Measurements from ENCODE around the gene CST5.
"Not testable (repeated sequence)": the region's sequence is repeated elsewhere in the genome, so short reads cannot be mapped to it uniquely, and the experiment has no call there.

The CST5 gene

GRCh38 chr20:23879328-23879798 is at the start of gene CST5:
Gene CST5 (minus strand): TSS chr20:23879748. CDS start chr20:23879676, 72 bp downstream.
- DNase-seq: no peak

GRCh38 chr20:23928788-23929187 is 49.2 kb upstream of the CST5 start:
- DNase-seq: peak; percentile 46

DNA sequence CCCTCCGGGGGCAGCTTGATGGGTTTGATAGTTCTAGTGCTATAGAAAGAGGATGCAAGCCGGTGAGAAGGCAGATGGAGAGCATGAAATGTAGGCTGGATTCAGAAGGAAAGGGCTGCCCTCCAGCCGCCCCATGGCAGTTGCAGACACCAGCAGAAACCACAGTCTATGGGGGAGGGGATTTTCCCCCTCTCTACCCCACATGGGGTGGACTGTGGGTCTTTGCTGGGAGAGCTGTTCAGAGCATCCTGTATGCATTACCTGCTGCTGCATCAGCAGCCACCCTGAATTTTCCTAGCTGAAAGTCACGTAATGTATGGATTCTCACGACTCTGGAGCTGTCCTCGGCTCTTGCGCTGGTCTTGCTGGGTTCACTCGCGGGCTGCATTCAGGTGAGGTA is 48.8 kb upstream of the CST5 start:
- DNase-seq: no peak

- DNase-seq: no peak
Measured at GRCh38 chr20:23926944-23927872, 47.7 kb upstream of the CST5 start.

DNA sequence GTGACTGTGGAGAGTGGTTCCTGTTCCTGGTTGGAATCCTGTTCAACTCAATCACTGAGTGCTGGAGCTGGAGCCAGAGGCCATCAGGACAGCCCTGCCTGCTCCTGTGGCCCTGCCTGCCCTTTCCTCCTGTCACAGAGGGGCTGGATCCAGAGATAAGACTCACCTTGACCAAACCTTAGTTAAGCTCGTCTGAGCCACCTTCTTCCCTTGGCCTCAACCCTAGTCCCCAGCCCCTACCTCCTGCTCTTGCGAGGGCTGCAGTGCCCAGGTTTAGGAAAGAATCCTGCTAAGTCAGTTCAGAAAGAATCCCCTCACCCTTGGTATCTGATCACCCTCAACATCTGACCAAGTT is 47.0 kb upstream of the CST5 start:
- DNase-seq: no peak

DNA sequence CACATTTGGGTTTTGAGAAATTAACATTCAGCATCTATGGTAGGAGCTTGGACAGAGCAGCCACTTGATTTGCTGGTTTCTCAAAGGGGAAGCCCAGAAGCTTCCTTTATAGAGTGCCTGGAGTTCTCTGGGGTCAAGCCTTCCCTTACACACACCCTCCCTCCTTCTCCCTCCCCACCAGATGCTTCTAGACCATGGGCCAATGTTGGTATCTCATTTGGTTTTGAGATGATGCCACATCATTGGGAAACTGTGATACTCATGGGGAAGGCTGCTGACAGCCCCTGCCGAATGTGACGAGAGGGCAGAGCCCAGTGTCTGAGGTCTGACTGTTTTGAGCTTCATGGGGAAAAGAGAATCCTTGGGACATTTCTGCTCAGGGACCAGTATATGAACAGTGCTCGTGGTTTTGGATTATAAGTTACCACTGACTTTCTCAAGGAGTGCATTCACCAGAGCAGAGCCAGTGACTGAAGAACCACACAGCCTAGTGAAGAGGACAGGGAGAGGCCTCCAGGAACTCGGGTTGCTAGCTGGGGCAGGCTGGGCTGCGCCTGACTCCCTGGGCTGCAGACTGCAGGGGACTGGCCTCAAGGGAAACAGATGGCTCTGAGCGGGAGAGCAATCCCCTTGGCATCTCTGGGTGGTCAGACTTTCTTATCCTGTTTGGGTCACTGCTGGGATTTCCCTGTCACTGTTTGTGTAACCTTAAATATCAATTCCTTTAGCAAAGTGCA is 46.4 kb upstream of the CST5 start:
- no peak for DNase-seq

DNA sequence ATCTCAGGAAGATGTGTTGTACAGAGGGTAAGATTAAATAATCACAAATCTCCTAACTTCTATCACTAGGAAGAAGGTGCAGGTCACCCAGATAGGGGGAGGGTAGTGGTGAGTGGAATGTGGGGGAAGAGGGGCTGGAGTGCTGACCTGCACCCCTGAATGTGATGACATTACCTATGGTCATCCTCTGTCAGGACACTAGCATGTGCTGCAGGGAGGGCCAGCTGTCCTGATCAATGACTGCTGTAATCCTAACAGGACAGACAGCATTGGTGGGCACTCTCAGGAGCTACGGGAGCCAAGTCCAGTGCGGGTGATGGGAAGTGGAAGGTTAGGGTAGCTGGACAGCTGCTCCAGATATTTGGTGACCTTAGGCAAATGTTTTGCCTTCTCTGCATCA is 45.2 kb upstream of the CST5 start:
- DNase-seq: no peak

GRCh38 chr20:23923891-23924435 is 44.4 kb upstream of the CST5 start:
- no peak for DNase-seq

DNA sequence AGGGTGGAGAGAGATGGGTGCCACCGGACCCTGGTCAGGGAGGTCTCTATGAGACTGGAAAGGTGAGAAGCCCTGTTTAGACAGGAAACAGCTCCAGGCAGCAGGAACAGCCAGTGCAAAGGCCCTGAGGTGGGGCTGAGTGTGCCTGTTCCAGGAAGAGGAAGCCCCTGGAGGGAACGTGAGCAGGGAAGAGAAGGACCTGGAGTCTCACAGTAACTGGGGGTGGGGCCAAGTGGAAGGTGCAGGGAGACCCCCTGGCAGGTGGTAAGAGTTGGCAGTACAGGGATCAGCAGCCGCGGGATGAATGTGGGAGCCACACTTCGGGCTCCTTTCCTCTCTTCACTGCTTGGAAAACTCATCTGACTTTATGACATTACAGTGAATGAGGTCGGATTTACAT is 43.8 kb upstream of the CST5 start:
- DNase-seq: no peak

- no peak for DNase-seq
Measured at GRCh38 chr20:23920408-23921325, 41.1 kb upstream of the CST5 start.

DNA sequence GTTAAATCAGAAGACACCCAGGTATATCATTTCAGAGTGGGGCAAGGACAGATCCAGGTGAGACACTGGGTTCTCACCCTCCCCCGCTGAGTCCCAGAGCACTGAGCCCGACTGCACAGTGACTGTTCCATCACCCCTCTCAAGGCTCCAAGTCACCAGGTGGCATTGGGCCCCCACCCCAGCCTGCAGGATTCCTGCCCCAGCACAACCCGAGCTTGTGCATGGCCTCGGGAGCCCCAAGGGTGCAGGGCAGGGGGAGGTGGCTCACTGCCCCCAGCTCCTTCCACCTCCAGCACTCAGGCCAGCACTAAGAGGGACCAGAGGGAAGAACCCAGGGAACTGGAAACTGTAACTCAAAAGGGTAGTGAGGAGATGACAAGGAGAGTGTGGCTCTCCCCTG is 39.3 kb upstream of the CST5 start:
- DNase-seq: no peak

GRCh38 chr20:23918101-23918862 is 38.7 kb upstream of the CST5 start:
- no peak for DNase-seq

DNA sequence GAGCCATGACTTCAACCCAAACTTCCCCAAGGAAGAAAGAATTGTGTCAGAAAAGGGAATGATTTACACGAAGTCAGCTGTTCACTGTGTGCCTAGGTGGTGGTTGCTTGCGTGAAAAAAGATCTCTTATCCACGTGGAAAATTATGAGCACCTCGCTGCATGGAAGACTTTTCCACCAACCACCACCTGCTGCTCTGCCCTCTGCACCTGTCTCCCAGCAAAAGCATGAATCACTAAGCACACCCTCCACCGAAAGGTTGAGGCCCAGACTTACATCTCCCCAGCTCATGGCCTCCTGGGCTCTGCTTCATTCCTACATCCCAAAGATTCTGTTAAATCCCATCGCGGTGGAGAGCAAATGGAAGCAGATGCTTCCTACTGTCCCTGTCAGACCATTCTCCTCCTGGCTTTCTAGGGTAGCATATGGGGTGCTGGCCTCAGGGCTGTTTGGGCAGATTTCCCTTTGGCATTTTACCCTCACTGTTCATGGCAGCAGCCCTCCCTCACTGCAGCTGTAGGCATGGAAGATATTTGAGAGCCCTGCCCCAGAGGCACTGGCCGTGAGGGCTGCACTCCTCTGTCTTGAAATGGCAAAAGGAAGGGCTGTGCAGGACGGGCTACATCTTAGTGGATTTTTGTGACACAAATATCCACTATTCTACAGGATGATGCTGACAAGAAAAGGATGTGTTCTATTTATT is 37.6 kb upstream of the CST5 start:
- DNase-seq: no peak

DNA sequence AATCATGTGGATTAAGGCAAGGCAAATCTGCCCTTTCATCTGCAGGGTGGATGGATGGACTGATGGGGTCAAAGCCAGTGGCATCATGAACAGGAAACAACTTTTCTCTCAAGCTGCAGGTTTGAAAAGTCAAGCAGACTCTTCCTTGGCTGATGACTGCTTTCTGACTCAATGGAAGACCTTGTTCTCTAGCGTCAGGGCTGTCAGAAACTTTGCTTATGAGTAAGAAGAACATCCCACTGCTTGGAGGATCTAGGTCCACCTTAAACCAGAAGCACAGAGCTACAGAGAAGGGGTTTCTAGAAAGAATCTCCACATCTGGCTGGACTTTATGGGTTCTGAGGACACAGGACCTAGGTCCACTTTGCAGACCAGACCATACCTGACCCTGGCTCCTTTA is 36.3 kb upstream of the CST5 start:
- no peak for DNase-seq

- DNase-seq: not testable (repeated sequence)
Measured at GRCh38 chr20:23914469-23914868, 34.9 kb upstream of the CST5 start.

DNA sequence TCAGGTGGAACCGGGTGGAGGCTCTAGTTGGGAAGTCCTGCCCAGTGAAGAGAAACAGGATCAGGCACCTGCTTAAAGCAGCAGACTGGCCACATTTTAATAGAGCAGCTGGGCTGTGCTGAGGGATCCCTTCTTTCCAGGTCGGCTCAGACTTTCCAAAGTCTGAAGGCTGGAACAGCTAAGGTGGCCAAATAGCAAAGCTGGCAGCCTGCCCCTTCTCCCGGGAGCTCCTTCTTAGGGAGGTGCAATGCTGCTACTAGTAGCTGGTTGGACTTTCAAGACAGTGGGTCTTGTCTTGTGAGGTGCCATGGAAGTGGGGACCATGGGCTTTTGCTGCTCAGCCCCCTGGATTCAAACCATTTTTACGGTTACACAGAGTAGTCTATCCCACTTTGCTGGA is 30.7 kb upstream of the CST5 start:
- no peak for DNase-seq

DNA sequence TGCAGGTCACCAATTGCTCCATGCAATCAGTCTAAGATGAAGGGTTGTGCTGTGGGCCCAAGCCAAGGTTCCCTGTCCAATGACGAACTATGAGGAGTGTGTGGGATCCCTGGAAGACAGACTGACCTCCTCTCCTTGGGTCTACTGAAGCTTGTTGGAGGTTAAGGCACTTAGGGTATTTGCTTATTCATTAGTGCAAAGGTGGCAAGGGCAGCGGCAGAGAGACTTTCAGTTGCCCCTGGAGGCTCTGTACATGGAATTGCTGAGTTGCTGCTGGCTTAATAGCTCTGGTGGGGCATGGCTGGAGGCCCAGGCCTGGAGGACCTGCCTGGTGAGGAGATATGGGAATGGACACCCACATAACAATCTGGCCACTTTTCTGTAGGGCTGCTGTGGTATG is 29.8 kb upstream of the CST5 start:
- no peak for DNase-seq

DNA sequence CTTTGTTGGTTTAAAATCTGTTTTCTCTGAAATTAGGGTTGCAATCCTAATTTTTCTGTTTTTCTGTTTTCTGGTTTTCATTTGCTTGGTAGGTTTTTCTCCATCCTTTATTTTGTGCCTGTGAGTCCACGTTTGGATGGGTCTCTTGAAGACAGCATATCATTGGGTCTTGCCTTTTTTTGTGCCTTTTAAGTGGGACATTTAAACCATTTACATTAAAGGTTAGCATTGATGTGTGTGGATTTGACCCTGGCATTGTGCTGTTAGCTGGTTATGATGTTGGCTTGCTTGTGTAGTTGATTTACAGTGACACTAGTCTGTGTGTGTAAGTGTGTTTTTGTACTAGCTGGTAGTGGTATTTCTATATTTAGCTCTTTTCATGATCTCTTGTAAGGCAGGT is 28.0 kb upstream of the CST5 start:
- DNase-seq: no peak

GRCh38 chr20:23902396-23902795 is 22.8 kb upstream of the CST5 start:
- DNase-seq: not testable (repeated sequence)

DNA sequence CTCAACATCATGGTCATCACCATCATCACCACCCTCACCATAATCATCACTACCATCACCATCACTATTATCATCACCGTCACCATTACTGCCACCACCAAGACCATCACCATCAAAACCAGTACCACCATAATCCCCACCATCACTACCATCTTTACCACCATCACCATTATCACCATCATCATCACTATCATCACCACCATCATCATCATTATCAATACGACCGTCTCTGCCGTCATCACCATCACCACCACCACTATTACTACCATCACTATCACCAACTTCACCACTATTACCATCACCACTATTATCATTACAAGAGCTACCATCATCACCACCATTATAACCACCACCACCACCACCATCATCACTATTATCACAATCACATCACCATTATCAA is 11.3 kb upstream of the CST5 start:
- DNase-seq: not testable (repeated sequence)

GRCh38 chr20:23889775-23890187 is 10.2 kb upstream of the CST5 start:
- peak; percentile 77 for DNase-seq

Measured in stimulated activated CD8-positive, alpha-beta memory T cell treated with anti-CD3 and anti-CD28 coated beads, Interleukin-4, amount 100 ng/mL, for 48 hours (primary cell).